Epithelial cell of prostate (primary cell): ENCODE measurements around the gene DENND6A.
A peak's percentile ranks its signal among the peaks of the same experiment; 100 is the strongest.
"Not testable (repeated sequence)": the region's sequence is repeated elsewhere in the genome, so short reads cannot be mapped to it uniquely, and the experiment has no call there.

ENCODE experiments used
- DNase-seq: peaks from one replicate; pipeline ENCODE4 v3.0.0-alpha.2; 2011; ENCODE audit warnings: low read depth, low spot score
- H3K27ac ChIP-seq: fragments of 450-650 bp; 2 replicates; pipeline ENCODE4 v1.5.1; 2017; ENCODE audit warnings: mild to moderate bottlenecking

Gene DENND6A

DNA sequence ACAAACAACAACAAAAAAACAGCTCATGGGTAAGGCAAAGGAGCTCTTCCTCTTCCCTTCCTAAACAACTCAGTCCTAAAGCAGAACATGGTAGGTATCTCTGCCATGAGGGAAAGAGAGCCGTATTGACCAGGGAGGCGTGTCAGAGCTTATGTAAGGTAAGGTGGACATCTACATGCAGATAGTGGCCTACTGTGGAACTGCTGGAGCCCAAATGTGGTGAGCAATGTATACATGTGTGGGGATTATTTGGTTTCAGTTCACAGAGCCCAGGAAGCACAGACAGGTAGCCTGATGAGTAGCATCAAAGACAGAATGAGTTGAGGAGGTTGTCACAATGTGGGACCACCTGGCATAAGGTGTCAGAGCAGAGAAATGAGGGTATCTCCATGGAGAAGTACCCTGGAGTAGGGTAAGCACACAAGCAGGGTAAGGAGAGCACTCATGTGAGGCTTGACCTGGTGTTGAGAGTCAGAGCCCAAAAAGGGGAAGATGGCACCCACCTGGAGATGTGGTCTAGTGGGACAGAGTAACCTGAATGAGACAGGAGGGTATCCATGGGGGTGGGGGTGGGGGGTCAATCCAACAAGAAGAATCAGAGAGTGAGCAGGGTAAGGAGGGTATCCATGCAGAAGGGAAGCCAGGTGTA, 45.5 kb downstream of the DENND6A start:
- no peak for DNase-seq
- peak overlapping the region; percentile 38 for H3K27ac ChIP-seq

DNA sequence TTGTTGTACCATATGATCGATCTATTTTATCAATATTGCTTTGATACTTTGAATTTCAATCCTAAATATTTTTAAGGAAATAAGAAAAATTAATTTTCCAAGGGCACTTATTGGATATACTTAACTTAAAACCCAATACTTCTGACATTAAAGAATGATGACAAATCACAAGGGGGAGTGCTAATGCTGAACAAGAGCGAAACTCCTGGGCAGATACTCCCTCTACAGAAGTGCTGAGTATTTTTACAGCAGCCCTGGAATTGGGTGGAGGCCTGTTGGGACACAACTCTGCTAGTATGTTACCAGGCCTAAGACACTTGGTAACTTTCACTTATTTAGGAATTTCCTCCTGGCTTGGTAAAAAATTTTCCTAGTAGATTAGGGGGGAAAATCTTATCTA, 46.2 kb downstream of the DENND6A start:
- peak; percentile 44 for DNase-seq

DNA sequence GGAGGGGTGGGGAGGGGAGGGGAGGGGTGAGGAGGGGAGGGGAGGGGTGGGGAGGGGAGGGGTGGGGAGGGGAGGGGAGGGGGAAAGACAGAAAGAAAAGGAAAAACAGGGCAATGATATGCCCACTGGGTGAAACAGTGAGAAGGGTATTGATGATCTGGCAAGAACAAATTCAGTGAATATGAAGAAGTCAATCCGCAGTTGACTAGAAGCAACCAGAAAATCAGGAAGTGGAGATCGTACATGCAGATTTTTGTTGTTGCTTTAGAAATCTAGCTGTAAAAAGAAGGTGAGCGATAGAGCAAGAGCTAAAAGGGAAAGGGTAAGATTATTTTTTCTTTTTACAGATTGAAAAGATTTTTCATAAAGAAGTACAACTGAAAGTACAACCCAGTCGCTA, 48.1 kb downstream of the DENND6A start:
- H3K27ac ChIP-seq: no peak overlapping the region
- no peak for DNase-seq

More for the DNA sequence above, 46.2 kb downstream of the DENND6A start:
- H3K27ac ChIP-seq: peak overlapping the region; percentile 38

DNA sequence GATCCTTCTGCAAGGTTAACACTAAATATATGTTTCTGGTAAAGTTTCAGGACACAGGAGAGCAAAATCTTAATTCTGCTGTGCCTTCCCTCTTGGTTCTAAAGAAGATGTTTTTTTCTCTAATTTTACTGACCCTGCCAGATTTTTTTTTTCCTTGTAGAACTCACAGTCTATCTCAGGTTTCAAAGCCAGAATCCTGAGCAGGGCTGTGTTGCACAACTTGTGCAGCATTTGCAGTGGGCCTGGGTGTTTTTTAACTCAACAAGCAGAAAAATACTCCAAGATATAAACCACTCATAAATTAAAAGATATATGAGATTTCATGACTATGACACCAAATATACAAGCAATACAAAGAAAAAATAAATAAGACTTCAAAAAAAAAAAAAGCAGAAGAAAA, 55.5 kb downstream of the DENND6A start:
- DNase-seq: no peak
- H3K27ac ChIP-seq: no peak overlapping the region

DNA sequence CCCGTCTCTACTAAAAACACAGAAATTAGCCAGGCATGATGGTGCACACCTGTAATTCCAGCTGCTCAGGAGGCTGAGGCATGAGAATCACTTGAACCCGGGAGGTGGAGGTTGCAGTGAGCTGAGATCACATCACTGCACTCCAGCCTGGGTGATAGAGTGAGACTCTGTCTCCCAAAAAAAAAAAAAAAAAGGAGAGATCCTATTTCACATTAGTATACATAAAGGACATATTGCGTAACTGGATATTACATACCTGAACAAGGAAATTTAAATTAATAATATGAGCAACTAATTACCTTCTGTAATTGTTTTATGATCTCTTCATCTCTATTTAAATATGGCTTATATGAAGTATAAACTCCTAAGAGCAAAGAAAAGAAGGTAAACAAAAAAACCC, 58.6 kb downstream of the DENND6A start:
- DNase-seq, H3K27ac ChIP-seq: not testable (repeated sequence)

DNA sequence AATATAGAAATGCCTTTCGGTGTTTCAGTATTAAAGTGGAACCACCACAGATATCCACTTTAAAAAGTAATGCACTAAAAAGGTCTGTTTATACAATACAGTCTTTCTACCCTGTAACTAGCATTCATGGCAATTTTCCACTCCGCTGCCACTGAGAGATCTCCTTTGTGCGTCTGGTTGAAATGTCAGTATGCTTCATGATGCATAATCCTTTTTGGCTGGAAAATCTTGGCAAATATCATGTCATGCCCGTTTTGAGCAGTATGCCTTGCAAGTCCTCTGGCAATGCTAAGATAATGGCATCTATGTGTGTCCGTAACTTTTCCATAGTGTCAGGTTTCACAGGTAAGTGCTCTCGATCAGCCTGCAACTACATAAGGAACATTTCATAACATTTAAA, 64.9 kb downstream of the DENND6A start:
- no peak overlapping the region for H3K27ac ChIP-seq
- DNase-seq: no peak

DNA sequence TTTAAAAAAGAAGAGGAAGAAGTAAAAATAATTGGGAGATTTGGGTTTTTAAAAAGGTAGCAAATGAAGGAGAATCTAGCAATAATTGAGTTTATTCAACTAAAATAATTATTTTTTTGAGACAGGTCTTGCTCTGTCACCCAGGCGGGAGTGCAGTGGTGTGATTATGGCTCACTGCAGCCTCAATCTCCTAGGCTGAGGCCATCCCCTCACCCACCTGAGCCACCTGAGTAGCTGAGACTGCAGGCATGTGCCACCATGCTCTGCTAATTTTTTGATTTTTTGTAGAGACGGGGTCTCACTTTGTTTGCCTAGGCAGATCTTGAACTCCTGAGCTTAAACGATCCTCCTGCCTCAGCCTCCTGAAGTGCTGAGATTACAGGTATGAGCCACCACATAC, 68.1 kb downstream of the DENND6A start:
- no peak overlapping the region for H3K27ac ChIP-seq
- DNase-seq: no peak

DNA sequence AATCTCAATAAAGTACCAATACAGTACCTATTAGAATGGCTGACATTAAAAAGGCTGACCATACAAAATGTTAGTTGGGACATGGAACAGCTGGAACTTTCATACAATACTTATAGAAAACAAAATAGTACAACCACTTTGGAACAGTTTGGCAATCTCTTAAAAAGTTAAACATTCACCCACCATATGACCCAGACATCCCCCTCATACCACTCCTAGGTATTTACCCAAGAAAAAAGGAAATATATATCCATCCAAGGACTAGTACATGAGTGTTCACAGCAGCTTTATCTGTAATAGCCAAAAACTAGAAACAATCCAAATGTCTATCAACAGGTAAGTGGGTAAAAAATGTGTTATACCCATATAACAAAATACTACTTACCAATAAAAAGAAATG, 70.5 kb downstream of the DENND6A start:
- no peak for DNase-seq
- no peak overlapping the region for H3K27ac ChIP-seq

DNA sequence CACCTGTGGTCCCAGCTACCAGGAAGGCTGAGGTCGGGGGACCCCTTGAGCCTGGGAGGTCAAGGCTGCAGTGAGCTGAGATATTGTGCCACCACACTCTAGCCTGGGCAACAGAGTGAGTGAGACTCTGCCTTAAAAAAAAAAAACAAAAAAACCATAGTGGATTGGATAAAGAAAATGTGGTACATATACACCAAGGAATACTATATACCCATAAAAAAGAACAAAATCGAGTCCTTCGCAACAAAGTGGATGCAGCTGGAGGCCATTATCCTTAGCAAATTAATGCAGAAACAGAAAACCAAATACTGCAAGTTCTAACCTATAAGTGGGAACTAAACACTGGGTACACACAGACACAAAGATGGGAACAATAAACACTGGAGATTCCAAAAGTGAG, 75.1 kb downstream of the DENND6A start:
- DNase-seq: no peak
- H3K27ac ChIP-seq: no peak overlapping the region

DNA sequence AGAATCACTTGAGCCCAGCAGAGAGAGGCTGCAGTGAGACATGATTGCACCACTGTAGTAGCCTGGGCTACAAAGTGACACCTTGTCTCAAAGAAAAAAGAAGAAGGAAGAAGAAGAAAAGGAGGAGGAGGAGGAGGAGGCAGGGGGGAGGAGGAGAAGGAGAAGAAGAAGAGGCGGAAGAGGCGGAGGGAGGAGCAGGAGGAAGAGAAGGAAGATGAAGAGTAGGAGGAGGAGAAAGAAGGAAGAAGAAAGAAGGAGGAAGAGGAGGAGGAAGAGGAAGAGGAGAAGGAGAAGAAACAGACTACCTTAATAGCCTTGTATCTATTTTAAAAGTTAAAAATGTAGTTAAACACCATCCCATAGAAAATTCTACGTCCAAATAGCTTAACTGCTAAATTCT, 76.6 kb downstream of the DENND6A start:
- H3K27ac ChIP-seq: no peak overlapping the region

DNA sequence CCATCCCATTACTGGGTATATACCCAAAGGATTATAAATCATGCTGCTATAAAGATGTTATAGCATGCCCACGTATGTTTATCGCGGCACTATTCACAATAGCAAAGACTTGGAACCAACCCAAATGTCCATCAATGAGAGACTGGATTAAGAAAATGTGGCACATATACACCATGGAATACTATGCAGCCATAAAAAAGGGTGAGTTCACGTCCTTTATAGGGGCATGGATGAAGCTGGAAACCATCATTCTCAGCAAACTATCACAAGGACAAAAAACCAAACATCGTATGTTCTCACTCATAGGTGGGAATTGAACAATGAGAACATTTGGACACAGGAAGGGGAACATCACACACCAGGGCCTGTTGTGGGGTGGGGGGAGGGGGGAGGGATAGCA, 81.0 kb downstream of the DENND6A start:
- not testable (repeated sequence) for DNase-seq, H3K27ac ChIP-seq

More for the DNA sequence above, 76.6 kb downstream of the DENND6A start:
- DNase-seq: no peak

DNA sequence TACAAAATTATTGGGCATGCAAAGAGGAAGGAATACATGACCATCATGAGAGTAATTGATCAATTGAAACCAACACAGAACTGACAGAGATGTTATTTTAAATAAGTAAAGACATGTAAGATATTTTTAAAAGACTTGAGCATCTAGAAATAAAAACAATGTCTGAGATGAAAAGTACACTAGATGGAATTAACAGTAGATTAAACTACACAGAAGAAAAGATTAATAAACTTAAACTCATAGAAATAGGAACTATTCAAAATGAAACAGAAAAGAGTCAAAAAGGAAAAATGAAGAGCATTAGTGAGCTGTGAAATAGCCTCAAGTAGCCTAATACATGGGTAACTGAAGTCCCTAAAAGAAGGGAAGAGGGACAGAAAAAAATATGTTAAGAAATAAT, 87.2 kb downstream of the DENND6A start:
- no peak overlapping the region for H3K27ac ChIP-seq
- no peak for DNase-seq

DNA sequence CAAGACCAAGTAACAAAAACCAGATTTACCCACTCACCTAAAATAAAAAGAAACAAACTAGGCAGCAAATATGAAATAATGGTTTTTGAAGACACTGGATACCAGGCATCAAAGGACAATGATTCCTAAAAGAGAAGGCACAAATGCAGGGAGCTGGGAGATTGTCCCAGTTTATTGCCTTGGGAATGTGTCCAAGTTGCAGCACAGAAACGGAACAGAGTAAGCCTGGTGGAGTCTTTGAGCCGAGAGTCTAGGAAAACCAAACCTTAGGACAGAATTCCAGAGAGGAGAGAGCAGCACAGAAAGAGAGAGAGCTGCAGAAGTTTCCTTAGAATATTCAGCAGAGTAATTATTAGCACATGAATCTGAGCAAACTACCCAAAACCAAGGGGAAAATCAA, 87.9 kb downstream of the DENND6A start:
- DNase-seq: no peak
- no peak overlapping the region for H3K27ac ChIP-seq

DNA sequence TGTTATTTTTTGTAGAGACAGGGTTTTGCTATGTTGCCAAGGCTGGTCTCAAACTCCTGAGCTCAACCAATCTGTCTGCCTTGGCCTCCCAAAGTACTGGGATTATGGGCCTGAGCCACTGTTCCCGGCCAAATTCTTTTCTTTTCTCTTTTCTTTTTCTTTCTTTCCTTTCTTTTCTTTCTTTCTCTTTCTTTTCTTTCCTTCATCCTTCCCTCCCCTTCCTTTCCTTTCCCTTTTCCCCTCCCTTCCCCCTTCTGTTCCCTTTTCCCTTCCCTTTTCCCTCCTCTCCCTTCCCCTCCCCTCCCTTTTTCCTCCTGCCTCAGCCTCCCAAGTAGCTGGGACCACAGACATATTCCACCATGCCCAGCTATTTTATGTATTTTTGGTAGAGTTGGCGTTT, 92.7 kb downstream of the DENND6A start:
- H3K27ac ChIP-seq: no peak overlapping the region
- DNase-seq: no peak

DNA sequence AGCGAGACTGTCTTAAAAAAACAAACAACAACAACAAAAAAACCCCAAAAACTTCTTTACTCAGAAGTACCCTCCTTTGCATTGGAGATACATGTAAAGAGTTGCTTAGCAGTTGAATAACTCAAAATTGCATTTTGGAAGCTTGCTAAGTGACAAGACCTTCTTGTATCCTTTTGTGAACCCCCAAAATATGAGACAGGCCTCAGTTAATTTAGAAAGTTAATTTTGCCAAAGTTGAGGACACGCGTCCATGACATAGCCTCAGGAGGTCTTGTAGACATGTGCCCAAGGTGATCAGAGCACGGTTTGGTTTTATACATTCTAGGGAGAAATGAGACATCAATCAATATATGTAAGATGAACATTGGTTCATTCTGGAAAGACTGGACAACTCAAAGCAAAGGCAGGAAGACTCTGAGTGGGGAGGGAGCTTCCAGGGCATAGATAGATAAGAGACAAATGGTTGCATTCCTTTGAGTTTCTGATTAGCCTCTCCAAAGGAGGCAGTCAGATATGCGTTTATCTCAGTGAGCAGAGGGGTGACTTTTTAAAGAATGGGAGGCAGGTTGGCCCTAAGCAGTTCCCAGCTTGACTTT, 94.0 kb downstream of the DENND6A start:
- DNase-seq: no peak
- peak overlapping the region; percentile 99 for H3K27ac ChIP-seq

DNA sequence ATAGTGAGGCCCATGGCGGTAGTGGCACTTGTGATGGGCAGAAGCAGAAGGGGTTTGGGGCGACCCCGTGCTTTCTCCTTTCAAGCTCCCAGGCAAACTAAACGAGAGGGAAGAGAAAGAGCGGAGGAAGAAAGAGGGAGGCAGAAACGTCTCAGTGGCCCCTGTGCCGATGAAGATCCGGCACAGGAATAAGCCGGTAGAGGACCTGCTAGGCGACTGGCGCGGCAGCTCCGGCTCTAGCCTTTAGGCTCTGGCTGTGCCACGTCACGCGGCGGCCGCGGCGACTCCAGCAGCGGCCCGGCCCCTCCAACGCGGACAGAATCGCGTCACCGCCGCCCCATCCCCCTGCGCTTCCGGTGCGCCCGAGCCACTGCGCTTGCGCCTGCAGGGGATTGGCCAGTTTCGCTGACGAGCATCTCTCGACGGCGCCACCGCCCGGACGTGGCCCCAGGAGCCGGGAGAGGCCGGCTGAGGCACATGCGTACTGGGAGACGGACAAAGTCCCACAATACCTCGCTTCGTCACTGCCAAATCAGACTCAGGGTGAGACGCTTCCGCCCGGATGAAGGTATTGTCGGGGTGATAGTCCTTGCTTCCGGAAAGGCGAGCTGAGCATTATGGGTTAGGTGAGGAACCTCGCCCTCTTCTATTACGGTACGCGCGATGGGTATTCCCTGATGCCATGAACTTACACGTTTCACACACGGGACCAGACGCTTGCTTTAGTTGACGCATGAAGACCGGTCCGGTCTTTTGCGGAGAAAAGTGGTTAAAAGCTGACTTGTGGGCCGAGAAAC, 95.6 kb downstream of the DENND6A start, which contains the start of gene ARF4:
Gene ARF4, minus strand, starts transcription at position 218 of the 797 bp plus-strand sequence. Its CDS starts 204 bp downstream, at position 14.
- peak; percentile 98 for DNase-seq
- H3K27ac ChIP-seq: peak within 1 kb of the TSS; percentile 99

DNA sequence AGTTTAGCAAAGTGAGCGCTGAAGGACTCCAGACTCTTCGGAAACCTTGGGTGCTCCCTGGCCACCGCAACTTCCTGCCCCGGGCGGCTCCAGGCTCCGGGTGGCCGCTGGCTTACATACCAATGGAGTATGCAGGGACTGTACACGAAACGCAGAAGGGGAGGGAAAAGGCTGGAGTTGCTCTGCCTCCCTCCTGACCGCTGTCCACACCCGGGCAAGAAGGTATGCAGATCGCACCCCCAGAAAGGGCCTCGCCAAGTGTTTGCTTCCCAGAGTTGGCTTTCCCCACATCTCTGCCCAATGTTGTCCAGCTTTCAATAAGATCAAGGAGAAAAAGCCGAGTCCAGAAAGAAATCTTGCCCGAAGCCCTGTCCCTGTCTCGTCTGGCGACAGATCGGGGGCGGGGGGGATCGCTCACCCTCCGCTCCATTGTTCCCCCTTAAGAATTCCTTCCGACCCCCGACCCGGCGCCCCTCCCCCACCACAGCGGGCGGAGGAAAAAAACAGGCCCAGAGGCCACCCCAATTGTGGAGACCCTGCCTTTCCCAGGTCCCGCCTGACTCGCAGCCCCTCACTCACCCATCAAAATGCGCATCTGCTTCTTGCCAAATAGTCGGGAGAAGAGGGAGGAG, 96.3 kb downstream of the DENND6A start:
- H3K27ac ChIP-seq: peak overlapping the region; percentile 99
- peak; percentile 48 for DNase-seq

DNA sequence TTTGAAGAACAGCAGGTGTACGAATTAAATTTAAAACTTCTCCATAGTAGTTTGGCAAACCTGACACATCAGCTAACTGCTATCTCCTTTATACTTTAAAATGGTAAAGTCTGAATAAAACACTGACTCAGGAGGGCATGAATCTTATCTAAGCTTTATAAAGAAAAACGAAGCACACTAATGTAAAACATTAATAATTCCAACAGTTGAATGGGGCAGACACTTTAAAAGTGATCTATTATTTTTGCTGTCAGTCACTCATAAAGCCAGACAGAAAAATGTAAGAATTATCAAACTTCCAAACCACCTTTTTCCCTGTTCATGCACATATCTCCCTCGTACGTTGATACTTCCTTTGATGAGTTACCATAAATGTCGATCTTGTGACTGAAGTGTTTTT, 98.3 kb downstream of the DENND6A start:
- peak overlapping the region; percentile 99 for H3K27ac ChIP-seq
- DNase-seq: no peak

DNA sequence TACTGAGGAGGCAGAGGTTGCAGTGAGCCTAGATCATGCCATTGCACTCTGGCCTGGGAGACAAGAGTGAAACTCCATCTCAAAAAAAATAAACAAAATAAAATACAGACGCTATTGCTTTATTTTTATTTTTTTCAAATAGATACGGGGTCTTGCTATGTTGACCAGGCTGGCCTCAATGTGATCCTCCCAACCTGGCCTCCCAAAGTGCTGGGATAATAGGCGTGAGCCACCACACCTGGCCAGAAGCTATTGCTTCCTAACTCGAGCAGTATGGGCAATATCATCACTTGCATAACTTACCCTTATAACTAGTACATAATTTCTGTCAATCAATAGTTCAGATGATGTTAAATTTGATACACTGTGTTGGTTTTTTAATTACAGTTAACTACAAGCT, 98.7 kb downstream of the DENND6A start:
- DNase-seq: no peak
- no peak overlapping the region for H3K27ac ChIP-seq

DNA sequence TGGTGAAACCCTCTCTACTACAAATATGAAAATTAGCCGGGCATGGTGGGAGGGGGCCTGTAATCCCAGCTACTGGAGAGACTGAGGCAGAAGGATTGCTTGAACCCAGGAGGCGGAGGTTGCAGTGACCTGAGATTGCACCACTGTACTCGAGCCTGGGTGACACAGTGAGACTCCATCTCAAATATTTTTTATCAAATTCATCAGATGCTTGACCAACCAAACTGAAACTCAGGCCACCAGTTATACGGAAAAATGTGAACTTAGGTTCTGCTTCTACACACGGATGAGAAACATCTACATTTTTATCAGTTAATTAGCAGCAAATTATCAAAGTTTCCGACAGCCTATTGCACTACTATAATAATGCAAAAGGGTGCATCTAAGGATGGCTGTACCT, 100.6 kb downstream of the DENND6A start:
- DNase-seq: no peak

DNA sequence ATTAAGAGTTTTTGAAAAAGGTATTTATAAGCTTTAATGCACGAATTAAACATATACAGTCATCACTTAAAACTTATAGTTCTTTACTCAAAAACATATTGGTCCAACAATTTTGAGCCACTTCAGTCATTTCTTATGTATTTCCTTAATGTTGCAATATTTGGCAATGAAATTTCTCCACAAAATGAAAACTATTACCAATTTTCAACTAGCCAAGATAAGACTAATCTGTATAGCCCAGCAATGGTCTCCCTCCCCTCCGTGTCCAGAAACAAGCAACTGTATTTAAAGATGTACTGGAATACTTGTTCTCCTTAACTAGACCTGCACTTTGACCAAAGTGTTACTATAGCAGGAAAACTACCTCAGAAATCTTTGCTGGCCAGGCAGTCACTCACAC, 105.0 kb downstream of the DENND6A start:
- no peak for DNase-seq
- no peak overlapping the region for H3K27ac ChIP-seq

More for the DNA sequence above, 100.6 kb downstream of the DENND6A start:
- H3K27ac ChIP-seq: no peak overlapping the region
